Endothelial cell of coronary artery (primary cell): ENCODE data around the gene CSN2. TPM values are rescaled to one million over a fixed set of nuclear protein-coding genes. Genes with fewer than 3 reads are reported as not detected.

ENCODE experiments used
- total RNA-seq: library from RNA; depleted of rRNA; stranded (reverse); fragments of >200 nt; gene quantifications from 2 replicates; pipeline ENCODE4 v1.2.3, GENCODE V29; 2014

The CSN2 gene, protein sequence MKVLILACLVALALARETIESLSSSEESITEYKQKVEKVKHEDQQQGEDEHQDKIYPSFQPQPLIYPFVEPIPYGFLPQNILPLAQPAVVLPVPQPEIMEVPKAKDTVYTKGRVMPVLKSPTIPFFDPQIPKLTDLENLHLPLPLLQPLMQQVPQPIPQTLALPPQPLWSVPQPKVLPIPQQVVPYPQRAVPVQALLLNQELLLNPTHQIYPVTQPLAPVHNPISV
- total RNA-seq = not detected in 2 replicates

DNA sequence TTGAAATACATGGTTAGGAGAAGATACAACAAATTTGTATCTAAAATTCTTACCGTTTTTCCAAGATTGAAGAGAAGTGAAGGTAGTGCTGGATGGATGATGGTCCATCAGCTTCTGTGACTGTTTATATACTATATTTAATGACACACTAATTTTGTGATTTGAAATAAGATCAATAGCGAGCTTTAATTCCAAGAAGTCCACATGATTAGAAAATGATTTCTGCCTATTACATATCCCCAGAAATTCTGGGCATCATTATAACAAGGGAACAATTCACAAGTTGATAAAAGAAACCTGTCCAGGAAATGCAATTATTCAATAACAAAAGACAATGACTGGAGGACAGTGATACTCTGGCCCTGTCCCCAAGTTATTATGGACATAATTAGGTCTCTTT is at the start of gene CSN2:
TSS of gene CSN2 (minus strand) at position 101 of the 400 bp plus-strand sequence. CDS start 4,733 bp downstream, outside the sequence.

DNA sequence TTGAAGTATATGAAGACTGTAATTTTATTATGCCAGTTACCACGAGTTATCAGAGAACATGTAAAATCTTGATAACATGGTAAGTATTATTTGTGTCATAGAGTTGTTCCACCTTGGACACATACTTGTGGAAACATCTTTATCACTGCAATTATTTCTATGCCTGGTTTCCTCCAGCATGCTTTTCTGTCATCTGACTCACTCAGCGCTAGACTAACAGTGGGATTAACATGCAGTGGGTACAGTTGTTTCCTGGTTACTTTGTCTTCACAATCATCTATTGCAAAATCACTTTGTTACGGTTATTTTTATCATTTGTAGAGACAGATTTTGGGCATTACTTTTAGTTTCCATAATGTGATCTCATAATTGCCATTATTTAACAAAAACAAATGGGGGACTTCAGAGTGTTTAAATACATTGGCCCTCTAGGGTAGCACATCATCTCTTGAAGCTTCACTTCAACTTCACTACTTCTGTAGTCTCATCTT is 30.0 kb upstream of the CSN2 start, which contains the start of gene STATH:
TSS of gene STATH (plus strand) at position 441 of the 491 bp plus-strand sequence. CDS start 2,472 bp downstream, outside the sequence.

DNA sequence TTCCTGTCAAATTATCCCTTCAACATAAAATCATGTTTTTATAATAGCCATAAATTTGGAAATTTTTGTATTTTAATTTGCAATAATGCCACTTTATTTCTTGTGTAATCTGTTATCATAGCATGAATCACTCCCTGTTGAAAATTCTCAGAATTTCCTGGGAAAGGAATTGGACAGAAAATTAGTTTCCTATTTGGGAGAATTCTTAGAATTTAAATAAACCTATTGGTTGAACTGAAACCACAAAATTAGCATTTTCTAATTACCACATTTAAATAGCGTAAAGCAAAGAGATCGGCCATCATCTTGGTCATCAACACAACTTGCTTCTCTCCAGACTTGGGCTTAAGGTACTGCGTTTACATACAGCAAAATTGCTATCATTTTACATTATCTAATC is 34.8 kb downstream of the CSN2 start, which contains the start of gene CSN1S1:
TSS of gene CSN1S1 (plus strand) at position 301 of the 400 bp plus-strand sequence. CDS start 1,488 bp downstream, outside the sequence.

Other genes with a start within 250 kb of the CSN2 start
- gene SULT1B1, start 205.1 kb downstream of the CSN2 start, total RNA-seq = 55.9 and 63.3 TPM in 2 replicates
- gene SULT1E1, start 105.6 kb downstream of the CSN2 start, total RNA-seq = 8.5 and 175 TPM in 2 replicates
- not detected in 2 replicates for gene CSN1S1, start 34.7 kb downstream of the CSN2 start, total RNA-seq
- not detected in 2 replicates for gene STATH, start 30.2 kb upstream of the CSN2 start, total RNA-seq
- gene HTN3, start 62.7 kb upstream of the CSN2 start, total RNA-seq = not detected in 2 replicates
- gene HTN1, start 84.7 kb upstream of the CSN2 start, total RNA-seq = not detected in 2 replicates
- not detected in 2 replicates for gene PRR27, start 188.5 kb upstream of the CSN2 start, total RNA-seq
- not detected in 2 replicates for gene ODAM, start 230.0 kb upstream of the CSN2 start, total RNA-seq